HEK293T (cell line): ENCODE data around the gene PRSS48.

Experiments used
- CTCF ChIA-PET: fragments of 350-600 bp; formaldehyde crosslinking; extraction: SDS; loops from one replicate; lab custom pipeline; 2021; ENCODE audit warnings: antibody characterized with exemption, inconsistent platforms; lab: Yijun Ruan, JAX
- POLR2A ChIA-PET: fragments of 350-600 bp; formaldehyde crosslinking; extraction: SDS; loops from one replicate; lab custom pipeline; 2020; ENCODE audit warnings: antibody characterized with exemption, inconsistent platforms; lab: Yijun Ruan, JAX
- DNase-seq: peaks from one replicate; pipeline ENCODE4 v3.0.0; 2012; ENCODE audit warnings: mixed read lengths; ENCODE audit errors: extremely low spot score
- ARNT ChIP-seq: fragments of 450-650 bp; IDR thresholded peaks from 2 replicates; pipeline ENCODE4 v1.6.1; 2017; ENCODE audit warnings: mild to moderate bottlenecking
- BHLHE40 ChIP-seq: fragments of 450-650 bp; IDR thresholded peaks from 2 replicates; pipeline ENCODE4 v1.6.1; 2016; ENCODE audit warnings: mild to moderate bottlenecking, moderate library complexity, borderline replicate concordance
- CTBP1 ChIP-seq: fragments of 450-650 bp; IDR thresholded peaks from 2 replicates; pipeline ENCODE4 v1.6.1; 2016; ENCODE audit warnings: borderline replicate concordance
- ELF4 ChIP-seq: fragments of 450-650 bp; IDR thresholded peaks from 2 replicates; pipeline ENCODE4 v1.6.1; 2017; ENCODE audit warnings: antibody characterized with exemption
- FOXA1 ChIP-seq: fragments of 450-650 bp; IDR thresholded peaks from 2 replicates; pipeline ENCODE4 v1.6.1; 2016; ENCODE audit warnings: mild to moderate bottlenecking
- FOXK2 ChIP-seq: fragments of 450-650 bp; IDR thresholded peaks from 2 replicates; pipeline ENCODE4 v1.6.1; 2016; ENCODE audit warnings: mild to moderate bottlenecking
- FOXM1 ChIP-seq: fragments of 450-650 bp; IDR thresholded peaks from 2 replicates; pipeline ENCODE4 v1.6.1; 2017; ENCODE audit warnings: mild to moderate bottlenecking, borderline replicate concordance
- HDGF ChIP-seq: fragments of 450-650 bp; IDR thresholded peaks from 2 replicates; pipeline ENCODE4 v1.6.1; 2017; ENCODE audit warnings: antibody characterized with exemption, borderline replicate concordance
- L3MBTL2 ChIP-seq: fragments of 450-650 bp; conservative IDR thresholded peaks from 2 replicates; pipeline ENCODE4 v1.6.1; 2016; ENCODE audit warnings: mild to moderate bottlenecking
- LEF1 ChIP-seq: fragments of 450-650 bp; IDR thresholded peaks from 2 replicates; pipeline ENCODE4 v1.6.1; 2017; ENCODE audit warnings: mild to moderate bottlenecking, borderline replicate concordance
- NFRKB ChIP-seq: fragments of 450-650 bp; IDR thresholded peaks from 2 replicates; pipeline ENCODE4 v1.6.1; 2016; ENCODE audit warnings: mild to moderate bottlenecking, moderate library complexity
- PKNOX1 ChIP-seq: fragments of 450-650 bp; IDR thresholded peaks from 2 replicates; pipeline ENCODE4 v1.6.1; 2016
- SP1 ChIP-seq: fragments of 450-650 bp; IDR thresholded peaks from 2 replicates; pipeline ENCODE4 v1.6.1; 2017
- SUZ12 ChIP-seq: fragments of 450-650 bp; IDR thresholded peaks from 2 replicates; pipeline ENCODE4 v1.6.1; 2016; ENCODE audit warnings: mild to moderate bottlenecking
- TARDBP ChIP-seq: fragments of 450-650 bp; IDR thresholded peaks from 2 replicates; pipeline ENCODE4 v1.6.1; 2016
- ZNF384 ChIP-seq: fragments of 450-650 bp; IDR thresholded peaks from 2 replicates; pipeline ENCODE4 v1.6.1; 2016

PRSS48 gene

GRCh38 chr4:151276787-151277562 is at the start of gene PRSS48:
Gene PRSS48 (plus strand): TSS chr4:151277161. CDS start chr4:151277173, 12 bp downstream.
- DNase-seq, result peak; percentile 71
- TF ChIP-seq FOXM1 (no peak), PKNOX1 (no peak), SUZ12 (no peak), LEF1 (no peak), ZNF384 (no peak), FOXA1 (no peak), FOXK2 (no peak), NFRKB (no peak), CTBP1 (no peak)
- CTCF ChIA-PET, result interaction anchor here (0.6 to 2.1 kb wide), 15 partner anchors 9 to 195 kb away, joined by 3 to 11 read pairs (median 3); partner anchors contain the start of gene FHIP1A
- POLR2A ChIA-PET, result interaction anchor here (1.2 kb wide), 1 partner anchor 48 kb away, joined by 6 read pairs; the partner anchor contains the start of gene SH3D19

GRCh38 chr4:151227172-151227571 is 49.8 kb upstream of the PRSS48 start:
- ChIA-PET POLR2A (no interaction called here), CTCF (no interaction called here)
- DNase-seq, result no peak
- TF ChIP-seq ZNF384 (no peak), LEF1 (no peak), BHLHE40 (no peak), L3MBTL2 (no peak), FOXM1 (no peak), PKNOX1 (no peak), NFRKB (no peak), CTBP1 (no peak), SP1 (no peak), HDGF (no peak), ELF4 (no peak)

GRCh38 chr4:151227731-151228130 is 49.2 kb upstream of the PRSS48 start:
- no peak for DNase-seq
- TF ChIP-seq CTBP1 (no peak), TARDBP (no peak), PKNOX1 (no peak), ZNF384 (no peak), FOXM1 (no peak), ELF4 (no peak), SUZ12 (no peak), SP1 (no peak), HDGF (no peak), FOXK2 (no peak), FOXA1 (no peak)
- POLR2A ChIA-PET, result no interaction called here
- CTCF ChIA-PET, result no interaction called here

- DNase-seq, result no peak
- POLR2A ChIA-PET, result no interaction called here
- TF ChIP-seq CTBP1 (no peak), NFRKB (no peak), SP1 (no peak), ELF4 (no peak), FOXK2 (no peak), SUZ12 (no peak), LEF1 (no peak), HDGF (no peak), L3MBTL2 (no peak), FOXA1 (no peak), FOXM1 (no peak), ARNT (no peak), BHLHE40 (no peak), ZNF384 (no peak), PKNOX1 (no peak), TARDBP (no peak)
- CTCF ChIA-PET, result no interaction called here
These were observed 48.5 kb upstream of the PRSS48 start for GRCh38 chr4:151228189-151229119.
